ENCODE results near the gene CDH23. TPM values are rescaled to one million over a fixed set of nuclear protein-coding genes. Genes with fewer than 3 reads are reported as not detected.
A peak's percentile ranks its signal among the peaks of the same experiment; 100 is the strongest.

CDH23 gene
- total and polyA plus RNA-seq, 2 donors (not counting 1 experiment from before 2014, with no cell fraction given): 0.01 to 0.17 TPM

GRCh38 chr10:71664585-71664984 lies 267.9 kb downstream of the CDH23 start:
- no peak for TF ChIP-seq EZH2 (IDR thresholded peaks at IDR 0.05; ENCODE audit: low read length, missing control alignments)
- TF ChIP-seq, protein P1, sequence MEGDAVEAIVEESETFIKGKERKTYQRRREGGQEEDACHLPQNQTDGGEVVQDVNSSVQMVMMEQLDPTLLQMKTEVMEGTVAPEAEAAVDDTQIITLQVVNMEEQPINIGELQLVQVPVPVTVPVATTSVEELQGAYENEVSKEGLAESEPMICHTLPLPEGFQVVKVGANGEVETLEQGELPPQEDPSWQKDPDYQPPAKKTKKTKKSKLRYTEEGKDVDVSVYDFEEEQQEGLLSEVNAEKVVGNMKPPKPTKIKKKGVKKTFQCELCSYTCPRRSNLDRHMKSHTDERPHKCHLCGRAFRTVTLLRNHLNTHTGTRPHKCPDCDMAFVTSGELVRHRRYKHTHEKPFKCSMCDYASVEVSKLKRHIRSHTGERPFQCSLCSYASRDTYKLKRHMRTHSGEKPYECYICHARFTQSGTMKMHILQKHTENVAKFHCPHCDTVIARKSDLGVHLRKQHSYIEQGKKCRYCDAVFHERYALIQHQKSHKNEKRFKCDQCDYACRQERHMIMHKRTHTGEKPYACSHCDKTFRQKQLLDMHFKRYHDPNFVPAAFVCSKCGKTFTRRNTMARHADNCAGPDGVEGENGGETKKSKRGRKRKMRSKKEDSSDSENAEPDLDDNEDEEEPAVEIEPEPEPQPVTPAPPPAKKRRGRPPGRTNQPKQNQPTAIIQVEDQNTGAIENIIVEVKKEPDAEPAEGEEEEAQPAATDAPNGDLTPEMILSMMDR (conservative IDR thresholded peaks at IDR 0.05 in 1 of 2, IDR thresholded peaks at IDR 0.05 in 1 of 2; ENCODE audit: low read depth in 1 of 2, low read length in 2 of 2): no peak
- H3K9me3 ChIP-seq (ENCODE audit: control insufficient read depth, insufficient read depth, low read depth, low read length): no peaks in the 10 kb centered on the region
- DNase-seq (ENCODE audit: low read depth in 2 of 2): no peak
- H2AFZ ChIP-seq (ENCODE audit: low read length): no peak overlapping the region
- H3K27me3 ChIP-seq (ENCODE audit: control insufficient read depth, insufficient read depth, low read length): no peaks in the 10 kb centered on the region
- no peak overlapping the region for H3K4me2 ChIP-seq (ENCODE audit: extremely low read depth, insufficient read depth, low read length)
- H3K27ac ChIP-seq (ENCODE audit: insufficient read depth, low read length): no peak overlapping the region
- H4K20me1 ChIP-seq (ENCODE audit: control insufficient read depth, extremely low read depth, insufficient read depth, low read length): no peaks in the 10 kb centered on the region
- no peak overlapping the region for H3K9ac ChIP-seq (ENCODE audit: insufficient read depth, low read length)
- H3K79me2 ChIP-seq (ENCODE audit: control insufficient read depth, insufficient read depth, low read length): no peaks in the 10 kb centered on the region
- no peaks in the 10 kb centered on the region for H3K4me1 ChIP-seq (ENCODE audit: control insufficient read depth, extremely low read depth, insufficient read depth, low read length)
- no peak overlapping the region for H3K4me3 ChIP-seq (replicated peaks in 1 of 4; ENCODE audit: control extremely low read depth in 1 of 4, insufficient read depth in 1 of 4, low read depth in 3 of 4, low read length in 4 of 4)
- no peaks in the 10 kb centered on the region for H3K36me3 ChIP-seq (ENCODE audit: control insufficient read depth, insufficient read depth, low read length)

- no peak overlapping the region for H3K9ac ChIP-seq (ENCODE audit: insufficient read depth, low read length)
- DNase-seq (ENCODE audit: low read depth in 2 of 2): no peak
- H3K4me3 ChIP-seq (replicated peaks in 1 of 4; ENCODE audit: control extremely low read depth in 1 of 4, insufficient read depth in 1 of 4, low read depth in 3 of 4, low read length in 4 of 4): no peak overlapping the region
- H2AFZ ChIP-seq (ENCODE audit: low read length): no peak overlapping the region
- no peaks in the 10 kb centered on the region for H3K4me1 ChIP-seq (ENCODE audit: control insufficient read depth, extremely low read depth, insufficient read depth, low read length)
- no peaks in the 10 kb centered on the region for H3K9me3 ChIP-seq (ENCODE audit: control insufficient read depth, insufficient read depth, low read depth, low read length)
- no peak overlapping the region for H3K4me2 ChIP-seq (ENCODE audit: extremely low read depth, insufficient read depth, low read length)
- no peak overlapping the region for H3K27ac ChIP-seq (ENCODE audit: insufficient read depth, low read length)
- no peaks in the 10 kb centered on the region for H3K36me3 ChIP-seq (ENCODE audit: control insufficient read depth, insufficient read depth, low read length)
- TF ChIP-seq EZH2 (IDR thresholded peaks at IDR 0.05; ENCODE audit: low read length, missing control alignments): no peak
- TF ChIP-seq, protein P1 (conservative IDR thresholded peaks at IDR 0.05 in 1 of 2, IDR thresholded peaks at IDR 0.05 in 1 of 2; ENCODE audit: low read depth in 1 of 2, low read length in 2 of 2): no peak
- no peaks in the 10 kb centered on the region for H3K79me2 ChIP-seq (ENCODE audit: control insufficient read depth, insufficient read depth, low read length)
- no peaks in the 10 kb centered on the region for H3K27me3 ChIP-seq (ENCODE audit: control insufficient read depth, insufficient read depth, low read length)
- H4K20me1 ChIP-seq (ENCODE audit: control insufficient read depth, extremely low read depth, insufficient read depth, low read length): no peaks in the 10 kb centered on the region
These were observed 268.7 kb downstream of the CDH23 start for GRCh38 chr10:71665456-71665855.

DNA sequence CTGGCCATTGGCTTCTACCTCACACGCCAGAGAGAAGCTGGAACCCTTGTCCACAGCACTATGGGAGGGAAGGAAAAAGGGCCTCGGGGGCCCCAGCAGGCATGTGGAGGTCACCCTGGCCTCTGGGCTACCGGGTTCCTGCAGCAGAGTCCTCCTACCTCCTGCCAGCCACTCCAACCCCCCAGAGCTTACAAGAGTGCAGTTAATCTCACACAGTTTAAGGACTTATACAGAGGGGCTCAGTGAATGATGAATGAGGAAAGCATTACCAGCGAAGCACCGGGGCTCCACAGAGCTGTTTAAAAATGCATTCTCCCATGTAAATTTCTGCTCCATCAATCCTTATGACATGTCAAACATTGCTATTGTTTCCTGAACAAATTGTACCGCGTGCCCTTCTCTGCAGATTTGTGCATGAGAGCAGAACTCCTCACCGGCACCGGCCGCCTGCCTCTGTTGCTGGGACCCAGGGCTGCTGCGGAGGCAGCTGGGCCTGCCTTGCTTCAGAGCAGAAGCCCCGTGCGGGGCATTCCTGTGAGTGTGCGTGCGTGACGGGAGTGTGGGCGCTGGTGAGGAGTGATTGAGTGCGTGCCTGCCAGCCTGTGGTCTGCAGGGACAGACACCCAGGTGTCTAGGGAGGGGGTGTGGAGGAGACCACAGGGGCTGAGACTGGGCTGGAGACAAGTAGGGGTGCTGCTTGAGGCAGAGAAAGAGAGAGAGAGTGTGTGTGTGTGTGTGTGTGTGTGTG lies 270.1 kb downstream of the CDH23 start:
- H3K27me3 ChIP-seq (ENCODE audit: control insufficient read depth, insufficient read depth, low read length): no peaks in the 10 kb centered on the region
- no peak for TF ChIP-seq EZH2 (IDR thresholded peaks at IDR 0.05; ENCODE audit: low read length, missing control alignments)
- TF ChIP-seq, protein P1 (conservative IDR thresholded peaks at IDR 0.05 in 1 of 2, IDR thresholded peaks at IDR 0.05 in 1 of 2; ENCODE audit: low read depth in 1 of 2, low read length in 2 of 2): no peak
- no peak overlapping the region for H3K27ac ChIP-seq (ENCODE audit: insufficient read depth, low read length)
- no peaks in the 10 kb centered on the region for H4K20me1 ChIP-seq (ENCODE audit: control insufficient read depth, extremely low read depth, insufficient read depth, low read length)
- H2AFZ ChIP-seq (ENCODE audit: low read length): no peak overlapping the region
- no peak overlapping the region for H3K9ac ChIP-seq (ENCODE audit: insufficient read depth, low read length)
- DNase-seq (ENCODE audit: low read depth in 2 of 2): peak in 1 of 2 donors; percentile 23
- no peaks in the 10 kb centered on the region for H3K4me1 ChIP-seq (ENCODE audit: control insufficient read depth, extremely low read depth, insufficient read depth, low read length)
- H3K36me3 ChIP-seq (ENCODE audit: control insufficient read depth, insufficient read depth, low read length): no peaks in the 10 kb centered on the region
- H3K4me3 ChIP-seq (replicated peaks in 1 of 4; ENCODE audit: control extremely low read depth in 1 of 4, insufficient read depth in 1 of 4, low read depth in 3 of 4, low read length in 4 of 4): no peak overlapping the region
- H3K9me3 ChIP-seq (ENCODE audit: control insufficient read depth, insufficient read depth, low read depth, low read length): no peaks in the 10 kb centered on the region
- no peak overlapping the region for H3K4me2 ChIP-seq (ENCODE audit: extremely low read depth, insufficient read depth, low read length)
- H3K79me2 ChIP-seq (ENCODE audit: control insufficient read depth, insufficient read depth, low read length): no peaks in the 10 kb centered on the region

All from fibroblast of lung (primary cell).